HFFc6 (cell line): ENCODE data around the gene ROMO1. TPM values are rescaled to one million over a fixed set of nuclear protein-coding genes. Genes with fewer than 3 reads are reported as not detected.

Experiments used
- DNase-seq: peaks from one replicate; pipeline ENCODE4 v3.0.0-alpha.2; 2018
- H3K27ac Mint-ChIP-seq: 2 replicates; pipeline ENCODE4 v1.8.0; 2020; ENCODE audit warnings: mild to moderate bottlenecking, mixed read lengths
- H3K27me3 Mint-ChIP-seq: 2 replicates; pipeline ENCODE4 v1.8.0; 2021; ENCODE audit warnings: mild to moderate bottlenecking, moderate library complexity, mixed read lengths; ENCODE audit not compliant: insufficient read depth
- H3K36me3 Mint-ChIP-seq: 2 replicates; pipeline ENCODE4 v1.8.0; 2021; ENCODE audit warnings: low read depth, mixed read lengths
- H3K4me1 Mint-ChIP-seq: 2 replicates; pipeline ENCODE4 v1.8.0; 2020; ENCODE audit warnings: low read depth, mixed read lengths
- H3K4me3 Mint-ChIP-seq: 2 replicates; pipeline ENCODE4 v1.8.0; 2020; ENCODE audit warnings: mild to moderate bottlenecking, moderate library complexity, mixed read lengths
- H3K9me3 Mint-ChIP-seq: 2 replicates; pipeline ENCODE4 v1.8.0; 2020; ENCODE audit warnings: mild to moderate bottlenecking, mixed read lengths
- total RNA-seq, 6 experiments: library from RNA; stranded (reverse); fragmentation: NEBNext Ultra II Directional; extraction: Animal tissue kit (Norgen Biotek cat#: 25700); gene quantifications; 2 replicates in 1 of 6; 3 replicates in 5 of 6; pipeline ENCODE4 v1.2.3, GENCODE V29; 2021
- TF ChIP-seq, protein P1 (sequence below): fragments of 200-600 bp; sonication (generic); IDR thresholded peaks from 2 replicates; pipeline ENCODE4 v1.5.0; 2021; ENCODE audit warnings: antibody characterized with exemption, mild to moderate bottlenecking

Gene ROMO1
- total RNA-seq, 6 experiments from 2014 or later: 158 to 236 (median 195) TPM

DNA sequence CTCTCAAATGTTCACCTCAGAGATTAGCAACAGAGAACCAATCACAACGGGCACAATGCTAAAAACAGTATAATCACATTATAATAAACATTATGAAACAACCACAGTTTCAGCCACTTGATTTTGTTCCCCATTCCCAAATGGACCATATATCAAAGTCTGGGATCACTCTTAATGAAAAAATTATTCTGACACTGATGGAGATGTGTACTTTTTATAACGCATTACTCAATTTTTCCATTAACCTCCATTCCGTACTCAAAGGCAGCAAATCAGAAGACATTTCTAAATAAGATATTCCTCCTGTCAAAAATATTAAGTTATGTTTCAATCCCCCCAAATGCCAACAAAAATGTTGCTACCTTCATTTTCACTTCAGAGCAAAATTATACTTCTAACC is 37.3 kb upstream of the ROMO1 start:
- H3K27me3 Mint-ChIP-seq: peaks cover 2% of the 10 kb centered on the region
- TF ChIP-seq, protein P1, sequence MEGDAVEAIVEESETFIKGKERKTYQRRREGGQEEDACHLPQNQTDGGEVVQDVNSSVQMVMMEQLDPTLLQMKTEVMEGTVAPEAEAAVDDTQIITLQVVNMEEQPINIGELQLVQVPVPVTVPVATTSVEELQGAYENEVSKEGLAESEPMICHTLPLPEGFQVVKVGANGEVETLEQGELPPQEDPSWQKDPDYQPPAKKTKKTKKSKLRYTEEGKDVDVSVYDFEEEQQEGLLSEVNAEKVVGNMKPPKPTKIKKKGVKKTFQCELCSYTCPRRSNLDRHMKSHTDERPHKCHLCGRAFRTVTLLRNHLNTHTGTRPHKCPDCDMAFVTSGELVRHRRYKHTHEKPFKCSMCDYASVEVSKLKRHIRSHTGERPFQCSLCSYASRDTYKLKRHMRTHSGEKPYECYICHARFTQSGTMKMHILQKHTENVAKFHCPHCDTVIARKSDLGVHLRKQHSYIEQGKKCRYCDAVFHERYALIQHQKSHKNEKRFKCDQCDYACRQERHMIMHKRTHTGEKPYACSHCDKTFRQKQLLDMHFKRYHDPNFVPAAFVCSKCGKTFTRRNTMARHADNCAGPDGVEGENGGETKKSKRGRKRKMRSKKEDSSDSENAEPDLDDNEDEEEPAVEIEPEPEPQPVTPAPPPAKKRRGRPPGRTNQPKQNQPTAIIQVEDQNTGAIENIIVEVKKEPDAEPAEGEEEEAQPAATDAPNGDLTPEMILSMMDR: no peak
- no peaks in the 10 kb centered on the region for H3K9me3 Mint-ChIP-seq
- H3K36me3 Mint-ChIP-seq: peaks cover 22% of the 10 kb centered on the region
- H3K27ac Mint-ChIP-seq: peak overlapping the region; percentile 69
- peaks cover 53% of the 10 kb centered on the region for H3K4me1 Mint-ChIP-seq
- no peak for DNase-seq
- H3K4me3 Mint-ChIP-seq: peak overlapping the region; percentile 89

DNA sequence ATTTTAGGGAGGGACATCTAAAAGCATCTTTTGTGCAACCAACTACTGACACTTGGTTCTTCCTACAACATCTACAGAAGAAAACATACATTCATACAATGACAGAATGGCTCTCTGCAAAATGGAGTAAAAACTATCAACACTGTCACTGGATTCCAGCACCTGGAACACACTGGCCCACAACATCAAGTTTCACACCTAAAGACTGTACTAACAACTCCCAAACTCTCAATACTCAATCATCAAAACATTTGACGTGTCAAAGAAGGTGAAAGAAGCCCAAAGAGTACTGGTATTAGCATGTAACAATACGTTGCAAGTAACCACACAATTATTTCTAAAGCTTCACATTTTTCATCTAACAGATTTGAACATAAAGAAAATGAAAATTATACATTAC is 36.7 kb upstream of the ROMO1 start:
- DNase-seq: no peak
- peak overlapping the region; percentile 89 for H3K4me3 Mint-ChIP-seq
- peaks cover 53% of the 10 kb centered on the region for H3K4me1 Mint-ChIP-seq
- peaks cover 2% of the 10 kb centered on the region for H3K27me3 Mint-ChIP-seq
- peaks cover 22% of the 10 kb centered on the region for H3K36me3 Mint-ChIP-seq
- H3K9me3 Mint-ChIP-seq: no peaks in the 10 kb centered on the region
- peak overlapping the region; percentile 69 for H3K27ac Mint-ChIP-seq
- TF ChIP-seq, protein P1: no peak

DNA sequence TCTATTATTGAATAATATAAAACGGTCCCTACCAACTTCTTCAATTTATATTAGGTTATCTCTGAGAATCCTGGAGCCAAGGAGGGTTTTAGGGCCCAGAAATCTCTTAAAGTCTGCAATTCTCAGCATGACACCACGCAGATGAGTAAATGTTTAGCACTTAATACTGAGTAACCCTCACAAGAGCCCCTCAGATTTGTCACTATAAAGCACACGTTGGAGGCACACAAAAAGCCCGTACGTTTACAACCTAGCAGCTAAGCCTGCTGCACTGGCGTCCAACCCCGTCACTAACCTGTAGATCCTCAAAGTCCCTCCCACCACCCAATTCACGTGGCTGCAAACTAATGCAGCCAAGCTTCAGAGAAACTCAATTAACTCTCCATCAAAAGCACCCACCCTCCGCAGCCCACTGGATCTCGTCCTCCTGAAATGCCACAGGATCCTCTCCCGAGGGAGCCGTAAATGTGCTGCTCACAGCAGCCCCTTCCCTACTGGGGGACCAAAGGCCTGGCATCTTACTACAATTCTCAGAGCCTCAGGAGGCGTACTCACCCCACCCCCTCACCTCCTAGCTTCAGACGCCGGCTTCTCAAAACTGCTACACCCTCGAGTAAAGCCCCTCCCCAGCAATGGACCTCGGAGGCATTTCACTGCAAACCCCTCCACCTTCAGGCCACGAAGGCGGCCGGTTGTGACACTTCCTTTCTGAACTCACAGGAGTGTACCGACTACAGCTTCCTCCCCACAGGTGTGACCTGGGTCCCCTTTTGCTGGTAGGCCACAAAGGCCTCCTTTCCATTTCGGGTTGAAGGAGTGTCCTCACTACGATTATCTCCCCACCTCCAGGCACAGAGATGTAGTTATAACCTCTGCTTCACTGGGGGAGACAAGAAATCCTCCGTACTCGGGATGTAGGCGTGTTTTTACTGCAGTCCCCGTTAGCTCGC is 35.4 kb upstream of the ROMO1 start:
- TF ChIP-seq, protein P1: no peak
- Mint-ChIP-seq H3K27ac (peak overlapping the region; percentile 98), H3K4me1 (peaks cover 51% of the 10 kb centered on the region), H3K36me3 (peaks cover 32% of the 10 kb centered on the region), H3K9me3 (no peaks in the 10 kb centered on the region), H3K27me3 (peaks cover 2% of the 10 kb centered on the region), H3K4me3 (peak overlapping the region; percentile 89)
- peak; percentile 3 for DNase-seq

DNA sequence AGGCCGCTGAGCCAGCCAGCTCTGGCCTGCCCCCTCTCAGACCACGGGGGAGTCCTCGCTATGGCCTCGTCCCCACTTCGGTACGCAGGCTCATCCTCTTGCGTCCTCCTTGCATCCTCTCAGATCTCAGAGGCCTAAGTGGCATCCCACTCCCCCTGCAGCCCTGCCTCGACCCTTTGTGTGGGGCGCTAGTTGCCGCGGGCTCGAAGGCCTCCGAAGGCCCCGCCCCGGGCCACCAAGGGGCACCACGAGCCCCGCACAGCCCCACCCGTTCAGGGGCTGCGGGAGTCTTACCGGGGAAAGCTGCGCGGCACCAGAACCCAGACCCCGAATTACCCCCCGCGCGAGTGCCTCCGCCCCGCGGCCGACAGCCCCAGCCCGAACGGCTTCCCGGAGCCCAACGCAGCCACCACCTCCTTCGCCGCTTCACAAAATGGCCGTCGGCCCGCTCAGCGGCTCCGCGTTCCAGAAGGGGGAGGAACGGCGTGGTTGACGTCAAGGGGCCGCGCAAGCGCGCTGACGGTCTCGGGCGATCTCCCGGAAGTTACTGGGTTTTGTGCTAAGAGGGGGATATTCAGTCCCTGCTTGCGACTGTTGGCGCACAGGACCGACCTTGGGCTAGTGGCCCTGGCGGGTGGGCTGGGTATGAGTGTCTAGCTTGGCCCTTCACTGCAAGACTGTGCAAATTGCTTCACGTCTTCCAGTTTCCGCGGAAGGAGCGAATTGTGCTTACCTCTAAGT is 34.6 kb upstream of the ROMO1 start, which contains the start of the genes CPNE1 and RBM12:
CPNE1 (minus strand) TSS at position 435 of the 741 bp plus-strand sequence. CDS start 31,977 bp downstream, outside the sequence.
RBM12 (minus strand) TSS at position 435 of the 741 bp plus-strand sequence. CDS start 9,578 bp downstream, outside the sequence.
- Mint-ChIP-seq H3K27me3 (peaks cover 2% of the 10 kb centered on the region), H3K4me3 (peak within 1 kb of the TSS; percentile 89), H3K36me3 (peaks cover 37% of the 10 kb centered on the region), H3K4me1 (peaks cover 42% of the 10 kb centered on the region), H3K9me3 (no peaks in the 10 kb centered on the region), H3K27ac (peak within 1 kb of the TSS; percentile 98)
- peak; percentile 87 for DNase-seq
- TF ChIP-seq, protein P1: no peak

DNA sequence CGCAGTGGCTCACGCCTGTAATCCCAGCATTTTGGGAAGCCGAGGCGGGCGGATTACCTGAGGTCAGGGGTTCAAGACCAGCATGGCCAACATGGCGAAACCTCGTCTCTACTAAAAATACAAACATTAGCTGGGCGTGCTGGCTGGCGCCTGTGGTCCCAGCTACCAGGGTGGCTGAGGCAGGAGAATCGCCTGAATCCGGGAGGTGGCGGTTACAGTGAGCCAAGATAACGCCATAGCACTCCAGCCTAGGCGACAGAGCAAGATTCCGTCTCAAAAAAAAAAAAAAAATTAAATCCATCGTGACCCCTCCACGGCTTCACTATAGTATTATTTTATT is 33.3 kb upstream of the ROMO1 start:
- no peak for DNase-seq
- H3K4me3 Mint-ChIP-seq: no peak overlapping the region
- no peak overlapping the region; the same call in 1 of the 2 replicates for H3K27ac Mint-ChIP-seq
- TF ChIP-seq, protein P1: no peak; the same call in 1 of the 2 replicates
- peaks cover 30% of the 10 kb centered on the region for H3K4me1 Mint-ChIP-seq
- H3K9me3 Mint-ChIP-seq: no peaks in the 10 kb centered on the region
- H3K27me3 Mint-ChIP-seq: peaks cover 2% of the 10 kb centered on the region
- peaks cover 37% of the 10 kb centered on the region for H3K36me3 Mint-ChIP-seq
